Measurements from ENCODE around the gene GARIN6.

GRCh38 chr12:99598785-99599184 lies 48.8 kb upstream of the GARIN6 start:
- TF ChIP-seq EZH2 (IDR thresholded peaks at IDR 0.05; ENCODE audit: borderline replicate concordance, low read length): no peak
- TF ChIP-seq, protein P1, sequence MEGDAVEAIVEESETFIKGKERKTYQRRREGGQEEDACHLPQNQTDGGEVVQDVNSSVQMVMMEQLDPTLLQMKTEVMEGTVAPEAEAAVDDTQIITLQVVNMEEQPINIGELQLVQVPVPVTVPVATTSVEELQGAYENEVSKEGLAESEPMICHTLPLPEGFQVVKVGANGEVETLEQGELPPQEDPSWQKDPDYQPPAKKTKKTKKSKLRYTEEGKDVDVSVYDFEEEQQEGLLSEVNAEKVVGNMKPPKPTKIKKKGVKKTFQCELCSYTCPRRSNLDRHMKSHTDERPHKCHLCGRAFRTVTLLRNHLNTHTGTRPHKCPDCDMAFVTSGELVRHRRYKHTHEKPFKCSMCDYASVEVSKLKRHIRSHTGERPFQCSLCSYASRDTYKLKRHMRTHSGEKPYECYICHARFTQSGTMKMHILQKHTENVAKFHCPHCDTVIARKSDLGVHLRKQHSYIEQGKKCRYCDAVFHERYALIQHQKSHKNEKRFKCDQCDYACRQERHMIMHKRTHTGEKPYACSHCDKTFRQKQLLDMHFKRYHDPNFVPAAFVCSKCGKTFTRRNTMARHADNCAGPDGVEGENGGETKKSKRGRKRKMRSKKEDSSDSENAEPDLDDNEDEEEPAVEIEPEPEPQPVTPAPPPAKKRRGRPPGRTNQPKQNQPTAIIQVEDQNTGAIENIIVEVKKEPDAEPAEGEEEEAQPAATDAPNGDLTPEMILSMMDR (conservative IDR thresholded peaks at IDR 0.05 in 1 of 2, IDR thresholded peaks at IDR 0.05 in 1 of 2; ENCODE audit: extremely low read depth in 1 of 2, insufficient read depth in 1 of 2, low read depth in 1 of 2, low read length in 2 of 2): no peak
